Pancreas (tissue), 10 donors: Measurements from ENCODE around the gene MYO18A. TPM values are rescaled to one million over a fixed set of nuclear protein-coding genes. Genes with fewer than 3 reads are reported as not detected.

Source experiments
- ATAC-seq, 4 donors: fragments of 200-7000 bp; cut with Tn5 transposase; one replicate each; pipeline versions ENCODE4 v1.8.0 to v1.9.1; 2020; ENCODE audit warnings: mild to moderate bottlenecking in 4 of 4, moderate library complexity in 4 of 4
- DNase-seq, 6 donors: peaks; one replicate each; pipeline ENCODE4 v3.0.0-alpha.2; 2020
- FAIRE-seq: peaks from 2 replicates; lab custom pipeline; 2012; peaks lifted over from hg19 to GRCh38; lab: Jason Lieb, UNC
- H3K27ac ChIP-seq, 4 donors: fragments of 200-600 bp; sonication (generic); 1 replicate in 3 of 4; 2 replicates in 1 of 4; pipeline versions ENCODE4 v1.5.0 to v1.8.0; 2020
- H3K27me3 ChIP-seq, 4 donors: fragments of 200-600 bp; one replicate each; pipeline ENCODE4 v1.8.0; 2021
- H3K36me3 ChIP-seq, 3 donors: fragments of 200-600 bp; sonication (generic) in 1 of 3; one replicate each; pipeline versions ENCODE4 v1.5.0 to v1.8.0; 2020 to 2021
- H3K4me1 ChIP-seq, 3 donors: fragments of 200-600 bp; one replicate each; pipeline ENCODE4 v1.8.0; 2021
- H3K4me3 ChIP-seq, 4 donors: fragments of 200-600 bp; sonication (generic) in 2 of 4; one replicate each; pipeline versions ENCODE4 v1.5.0 to v1.8.0; 2020 to 2021
- H3K9me3 ChIP-seq, 4 donors: fragments of 200-600 bp; one replicate each; pipeline ENCODE4 v1.8.0; 2021
- WGBS, 2 donors: extraction: QIAGEN DNeasy Blood & Tissue Kit; methylation state at CpG; one replicate each; pipeline ENCODE4 v1.1.7; 2013; 5-methylcytosine and 5-hydroxymethylcytosine counted together
- intact Hi-C, 3 donors: fragments of 100-400 bp; cut with DNase I; formaldehyde crosslinking; loops; one replicate each; pipeline versions ENCODE4 v1.11.1 to v1.14.2; 2022
- polyA plus RNA-seq, 2 donors: library from polyadenylated mRNA; stranded (reverse); fragments of 200-250 nt; gene quantifications; one replicate each; pipeline ENCODE4 v1.2.3, GENCODE V29; 2013
- total RNA-seq, 6 donors: library from RNA; stranded (reverse); fragmentation: NEBNext Ultra II Directional in 4 of 6; extraction: Animal tissue kit (Norgen Biotek cat#: 25700) in 4 of 6; gene quantifications; one replicate each; pipeline versions ENCODE4 v1.2.1 to v1.2.4, GENCODE V29; 2021 to 2023
- TF ChIP-seq, protein P1 (sequence below), 4 donors: fragments of 200-600 bp; sonication (generic) in 3 of 4; IDR thresholded peaks; one replicate each; pipeline versions ENCODE4 v1.5.0 to v1.8.0; 2021; ENCODE audit warnings: antibody characterized with exemption in 4 of 4
- donor health status: healthy with polysubstance abuse.
- donor health status: DM: no; HTN: no; CAD: no; lungs with moderate emphysema.
- donor health status: DM: no; HTN: no; CAD: no.
- donor health status: control.
- donor health status: control.
- donor health status: Bipolar disorder and iron deficiency.
- donor health status: DM: yes; HTN: yes; CAD: no.
- donor health status: DM: no; HTN: no; CAD: no.
- donor health status: DM: no; HTN: no; CAD: no.
- donor health status: DM: yes; HTN: yes; CAD: no.

MYO18A gene
- total and polyA plus RNA-seq, 8 donors, result 21.3 to 85.3 (median 33.5) TPM

DNA sequence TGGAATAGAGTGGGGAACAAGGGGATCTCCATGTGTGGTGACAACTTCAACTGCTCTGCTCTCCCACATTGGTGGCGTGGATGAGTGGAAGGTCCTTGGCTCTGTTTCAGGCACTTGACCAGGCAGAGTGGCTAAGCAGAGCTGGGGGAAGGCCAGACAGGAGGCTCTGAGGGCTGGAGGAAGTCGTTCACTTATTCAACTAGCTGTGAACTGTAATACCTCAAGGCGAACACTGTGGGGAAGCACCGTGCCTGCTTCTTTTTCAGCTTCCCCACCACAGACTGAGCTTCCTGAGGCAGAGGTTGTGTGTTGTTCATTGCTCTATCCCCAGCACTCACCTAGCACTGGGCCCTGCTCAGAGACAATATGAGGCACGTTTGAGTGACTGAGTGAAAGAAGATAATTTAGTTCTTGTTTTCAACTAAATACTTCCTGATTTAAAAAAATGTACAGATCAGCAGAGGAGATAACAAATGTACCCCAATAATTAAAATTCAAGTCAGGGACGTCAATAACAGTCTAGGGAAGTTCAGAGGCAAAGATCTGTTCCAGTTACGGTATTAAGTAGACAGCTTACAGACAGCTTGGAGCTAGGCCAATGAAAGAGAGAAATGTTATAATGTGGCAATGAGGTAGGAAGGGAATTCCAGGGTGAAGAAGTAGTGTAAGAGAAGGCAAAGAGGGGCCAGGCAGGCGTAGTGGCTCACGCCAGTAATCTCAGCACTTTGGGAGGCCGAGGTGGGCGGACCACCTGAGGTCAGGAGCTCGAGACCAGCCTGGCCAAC lies 34.7 kb downstream of the MYO18A start:
- FAIRE-seq, result no peak

DNA sequence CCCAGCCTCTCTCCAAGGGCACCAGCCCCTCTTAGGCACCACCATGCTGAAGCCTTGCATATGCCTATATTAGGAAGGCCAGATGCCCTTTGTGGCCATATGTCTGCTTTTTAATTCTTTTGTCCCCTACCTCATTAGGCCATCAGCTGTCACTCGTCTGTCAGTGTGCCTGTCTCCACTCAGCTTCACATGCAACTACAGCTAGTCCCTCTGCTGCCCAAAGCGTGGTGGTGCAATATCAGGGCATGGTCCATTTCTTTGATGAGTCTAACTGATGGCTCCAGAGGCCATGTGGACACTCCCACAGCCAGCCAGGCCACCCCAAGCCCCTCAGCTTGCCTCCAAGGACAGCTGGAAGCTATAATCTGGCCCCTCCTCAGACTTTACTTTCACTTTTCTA lies 36.3 kb downstream of the MYO18A start:
- DNase-seq (no peak), ATAC-seq (no peak), FAIRE-seq (no peak)
- H3K27ac ChIP-seq, result no peak overlapping the region
- H3K36me3 ChIP-seq, result no peaks in the 10 kb centered on the region
- 75 to 82% methylated on average over 2 of the region's 2 CpGs for WGBS, 2 donors
- no peak overlapping the region for H3K4me3 ChIP-seq
- no peaks in the 10 kb centered on the region for H3K27me3 ChIP-seq
- TF ChIP-seq, protein P1, sequence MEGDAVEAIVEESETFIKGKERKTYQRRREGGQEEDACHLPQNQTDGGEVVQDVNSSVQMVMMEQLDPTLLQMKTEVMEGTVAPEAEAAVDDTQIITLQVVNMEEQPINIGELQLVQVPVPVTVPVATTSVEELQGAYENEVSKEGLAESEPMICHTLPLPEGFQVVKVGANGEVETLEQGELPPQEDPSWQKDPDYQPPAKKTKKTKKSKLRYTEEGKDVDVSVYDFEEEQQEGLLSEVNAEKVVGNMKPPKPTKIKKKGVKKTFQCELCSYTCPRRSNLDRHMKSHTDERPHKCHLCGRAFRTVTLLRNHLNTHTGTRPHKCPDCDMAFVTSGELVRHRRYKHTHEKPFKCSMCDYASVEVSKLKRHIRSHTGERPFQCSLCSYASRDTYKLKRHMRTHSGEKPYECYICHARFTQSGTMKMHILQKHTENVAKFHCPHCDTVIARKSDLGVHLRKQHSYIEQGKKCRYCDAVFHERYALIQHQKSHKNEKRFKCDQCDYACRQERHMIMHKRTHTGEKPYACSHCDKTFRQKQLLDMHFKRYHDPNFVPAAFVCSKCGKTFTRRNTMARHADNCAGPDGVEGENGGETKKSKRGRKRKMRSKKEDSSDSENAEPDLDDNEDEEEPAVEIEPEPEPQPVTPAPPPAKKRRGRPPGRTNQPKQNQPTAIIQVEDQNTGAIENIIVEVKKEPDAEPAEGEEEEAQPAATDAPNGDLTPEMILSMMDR (IDR thresholded peaks at IDR 0.05), result no peak
- intact Hi-C loops, result loop anchor here in 2 of 3 donors (10.0 kb wide), 2 partner anchors 71 to 141 kb away; no protein-coding TSS in a partner anchor
- no peaks in the 10 kb centered on the region for H3K9me3 ChIP-seq
- H3K4me1 ChIP-seq, result peaks cover 0 to 17% (median 0%) of the 10 kb centered on the region in 3 donors

More for the DNA sequence above, 34.7 kb downstream of the MYO18A start:
- Histone ChIP-seq H3K27me3 (no peaks in the 10 kb centered on the region), H3K36me3 (no peaks in the 10 kb centered on the region), H3K27ac (peak overlapping the region in 1 of 4 donors; percentile 26), H3K4me3 (no peak overlapping the region), H3K9me3 (no peaks in the 10 kb centered on the region), H3K4me1 (peaks cover 8 to 28% (median 8%) of the 10 kb centered on the region in 3 donors)
- peak; percentile 29 to 63 (median 52) for ATAC-seq
- TF ChIP-seq, protein P1 (IDR thresholded peaks at IDR 0.05), result peak; percentile 20 to 47 (median 40)
- DNase-seq, result peak in 3 of 6 donors; percentile 54 to 66 (median 60)
- intact Hi-C loops, result loop anchor here in 2 of 3 donors (5.0 to 10.0 kb wide), 3 partner anchors 37 to 139 kb away; partner anchors contain the start of gene MYO18A (in 1 of the 2)
- WGBS, 2 donors, result 31 to 43% methylated on average over 9 to 12 of the region's 12 CpGs

DNA sequence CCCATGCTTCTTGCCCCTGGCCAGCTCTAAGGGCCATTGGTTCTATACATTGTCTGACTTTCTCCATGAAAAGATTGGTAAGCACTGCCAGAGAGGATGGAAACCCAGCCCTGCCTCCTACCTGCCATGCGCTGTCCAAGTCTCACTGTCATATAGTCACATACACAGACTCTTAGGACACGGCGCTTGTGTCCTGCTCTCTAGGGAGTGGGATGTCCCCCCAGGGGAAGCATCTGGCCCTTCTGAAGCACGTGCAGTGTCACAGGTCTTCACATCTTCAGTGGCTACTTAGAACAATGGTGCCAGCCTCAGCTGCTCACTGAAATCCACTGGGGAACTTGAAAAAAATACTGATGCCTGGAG lies 38.7 kb downstream of the MYO18A start:
- H3K27ac ChIP-seq, result peak overlapping the region in 1 of 4 donors; percentile 2
- no peak overlapping the region for H3K4me3 ChIP-seq
- FAIRE-seq (no peak), ATAC-seq (no peak), DNase-seq (no peak)
- no peaks in the 10 kb centered on the region for H3K9me3 ChIP-seq
- H3K36me3 ChIP-seq, result no peaks in the 10 kb centered on the region
- 82 to 90% methylated on average over 4 of the region's 4 CpGs for WGBS, 2 donors
- TF ChIP-seq, protein P1 (IDR thresholded peaks at IDR 0.05), result no peak
- H3K4me1 ChIP-seq, result peaks cover 0 to 12% (median 0%) of the 10 kb centered on the region in 3 donors
- intact Hi-C loops, result loop anchor here in 2 of 3 donors (10.0 kb wide), 2 partner anchors 73 to 143 kb away; no protein-coding TSS in a partner anchor
- no peaks in the 10 kb centered on the region for H3K27me3 ChIP-seq

DNA sequence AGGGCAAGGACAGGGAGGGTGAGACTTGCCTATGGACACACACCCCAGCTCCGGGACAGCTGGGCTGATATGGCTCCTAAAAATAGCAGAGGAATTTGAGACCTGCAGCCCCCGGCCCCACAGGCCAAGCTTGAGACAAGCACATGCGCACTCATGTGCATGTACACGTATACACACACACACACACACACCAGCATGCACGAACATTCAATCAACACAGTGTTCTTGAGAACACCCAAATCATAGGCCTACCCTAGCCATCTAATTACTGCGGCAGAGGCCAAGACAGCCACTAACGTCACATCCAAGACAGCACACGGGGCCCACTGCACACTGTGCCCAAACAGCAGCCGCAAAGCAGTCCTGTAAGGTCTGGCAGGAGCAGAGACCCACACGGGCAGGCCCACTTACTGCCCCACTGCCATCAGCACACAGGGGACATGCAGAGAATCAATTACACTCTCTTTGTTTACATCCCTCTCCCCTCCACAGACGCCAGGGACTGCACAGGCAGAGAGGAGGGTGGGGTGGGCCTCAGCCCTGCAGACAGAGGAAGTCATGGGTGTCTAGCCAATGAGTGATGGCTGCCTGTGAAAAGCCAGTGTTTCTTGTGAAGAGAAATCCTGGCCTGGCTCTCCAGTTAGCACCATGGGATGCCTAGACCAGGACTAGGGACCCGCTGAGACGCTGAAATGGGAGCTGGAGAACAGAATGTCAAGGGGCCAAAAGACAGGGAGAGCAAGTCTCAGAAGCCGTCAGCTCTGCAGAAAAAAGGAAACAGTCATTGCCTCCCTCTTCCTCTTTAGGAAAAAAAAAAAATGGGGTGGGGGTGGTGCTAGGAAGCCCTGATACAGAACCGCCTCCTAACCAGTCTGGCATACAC lies 39.3 kb downstream of the MYO18A start:
- Histone ChIP-seq H3K4me1 (peaks cover 0 to 12% (median 0%) of the 10 kb centered on the region in 3 donors), H3K27me3 (no peaks in the 10 kb centered on the region), H3K4me3 (peak overlapping the region in 1 of 4 donors; percentile 34), H3K9me3 (no peaks in the 10 kb centered on the region), H3K27ac (peak overlapping the region in 2 of 4 donors; percentile 2 to 39), H3K36me3 (no peaks in the 10 kb centered on the region)
- TF ChIP-seq, protein P1 (IDR thresholded peaks at IDR 0.05), result no peak
- FAIRE-seq (no peak), ATAC-seq (peak in 2 of 4 donors; percentile 9 to 30), DNase-seq (no peak)
- 45 to 56% methylated on average over 15 of the region's 15 CpGs for WGBS, 2 donors
- intact Hi-C loops, result loop anchor here in 2 of 3 donors (10.0 kb wide), 2 partner anchors 74 to 144 kb away; no protein-coding TSS in a partner anchor
